Mucosa of rectum (tissue), 2 donors: Measurements from ENCODE around the gene GMPR2.

Experiments used
- H3K27ac ChIP-seq, 2 donors: one replicate each; pipeline ENCODE4 v1.7.0; 2013; ENCODE audit warnings: inconsistent platforms in 2 of 2, low read depth in 2 of 2, low read length in 2 of 2
- H3K27me3 ChIP-seq, 2 donors: one replicate each; pipeline ENCODE4 v1.7.0; 2013; ENCODE audit warnings: low read length in 2 of 2; ENCODE audit not compliant: control insufficient read depth in 2 of 2, insufficient read depth in 2 of 2
- H3K36me3 ChIP-seq, 2 donors: one replicate each; pipeline ENCODE4 v1.7.0; 2013; ENCODE audit warnings: low read length in 2 of 2; ENCODE audit not compliant: control insufficient read depth in 2 of 2, insufficient read depth in 2 of 2
- H3K4me1 ChIP-seq, 2 donors: one replicate each; pipeline ENCODE4 v1.7.0; 2013; ENCODE audit warnings: low read length in 2 of 2, mild to moderate bottlenecking in 1 of 2; ENCODE audit not compliant: control insufficient read depth in 2 of 2, insufficient read depth in 2 of 2
- H3K4me3 ChIP-seq, 2 donors: one replicate each; pipeline ENCODE4 v1.7.0; 2013; ENCODE audit warnings: low read length in 2 of 2
- H3K9ac ChIP-seq, 2 donors: one replicate each; pipeline ENCODE4 v1.7.0; 2013; ENCODE audit warnings: low read length in 2 of 2, low read depth in 1 of 2, mild to moderate bottlenecking in 1 of 2
- H3K9me3 ChIP-seq, 2 donors: one replicate each; pipeline ENCODE4 v1.7.0; 2013; ENCODE audit warnings: low read length in 2 of 2; ENCODE audit not compliant: control insufficient read depth in 2 of 2
- donor health status: healthy.
- donor health status: Normal muscosa, but diverticular disease.

Gene GMPR2

GRCh38 chr14:24231263-24232120, 1.2 kb upstream of the GMPR2 start:
- Histone ChIP-seq H3K9me3 (no peaks in the 10 kb centered on the region), H3K27me3 (no peaks in the 10 kb centered on the region), H3K4me3 (peak overlapping the region; percentile 98), H3K4me1 (peaks cover 18 to 19% of the 10 kb centered on the region in 2 donors), H3K27ac (peak overlapping the region; percentile 90 to 93), H3K36me3 (peaks cover 14 to 24% of the 10 kb centered on the region in 2 donors), H3K9ac (peak overlapping the region; percentile 59 to 96)

- peak within 1 kb of the TSS; percentile 90 to 93 for H3K27ac ChIP-seq
- peaks cover 18 to 19% of the 10 kb centered on the region in 2 donors for H3K4me1 ChIP-seq
- H3K9ac ChIP-seq: peak within 1 kb of the TSS; percentile 59 to 96
- no peaks in the 10 kb centered on the region for H3K9me3 ChIP-seq
- peak within 1 kb of the TSS; percentile 98 for H3K4me3 ChIP-seq
- peaks cover 20 to 28% of the 10 kb centered on the region in 2 donors for H3K36me3 ChIP-seq
- no peaks in the 10 kb centered on the region for H3K27me3 ChIP-seq
These were observed 546 bp upstream of the GMPR2 start, which contains the start of gene NEDD8 for GRCh38 chr14:24232121-24232644. TSS of gene NEDD8 (minus strand) at chr14:24232367. CDS start at chr14:24232267, 100 bp downstream.

GRCh38 chr14:24233538-24233866, 773 bp downstream of the GMPR2 start:
- Histone ChIP-seq H3K4me3 (peak overlapping the region; percentile 98), H3K27me3 (no peaks in the 10 kb centered on the region), H3K36me3 (peaks cover 33 to 34% of the 10 kb centered on the region in 2 donors), H3K4me1 (peaks cover 18 to 20% of the 10 kb centered on the region in 2 donors), H3K9me3 (no peaks in the 10 kb centered on the region), H3K9ac (no peak overlapping the region), H3K27ac (peak overlapping the region in 1 of 2 donors; percentile 90)

GRCh38 chr14:24234095-24235005, 1.6 kb downstream of the GMPR2 start:
- Histone ChIP-seq H3K4me1 (peaks cover 18 to 22% of the 10 kb centered on the region in 2 donors), H3K4me3 (no peak overlapping the region), H3K36me3 (peaks cover 36 to 42% of the 10 kb centered on the region in 2 donors), H3K9me3 (no peaks in the 10 kb centered on the region), H3K9ac (no peak overlapping the region), H3K27me3 (no peaks in the 10 kb centered on the region), H3K27ac (no peak overlapping the region)

GRCh38 chr14:24235804-24236688, 3.3 kb downstream of the GMPR2 start:
- H3K4me3 ChIP-seq: no peak overlapping the region
- H3K9me3 ChIP-seq: no peaks in the 10 kb centered on the region
- H3K27me3 ChIP-seq: no peaks in the 10 kb centered on the region
- peaks cover 28 to 30% of the 10 kb centered on the region in 2 donors for H3K4me1 ChIP-seq
- H3K9ac ChIP-seq: no peak overlapping the region
- peaks cover 52 to 59% of the 10 kb centered on the region in 2 donors for H3K36me3 ChIP-seq
- no peak overlapping the region for H3K27ac ChIP-seq

GRCh38 chr14:24236689-24237462, 4.1 kb downstream of the GMPR2 start:
- Histone ChIP-seq H3K27me3 (no peaks in the 10 kb centered on the region), H3K4me3 (no peak overlapping the region), H3K4me1 (peaks cover 26 to 30% of the 10 kb centered on the region in 2 donors), H3K9ac (no peak overlapping the region), H3K9me3 (no peaks in the 10 kb centered on the region), H3K36me3 (peaks cover 53 to 60% of the 10 kb centered on the region in 2 donors), H3K27ac (no peak overlapping the region)

GRCh38 chr14:24237463-24237955, 4.8 kb downstream of the GMPR2 start:
- H3K4me3 ChIP-seq: no peak overlapping the region

GRCh38 chr14:24238123-24238522, 5.4 kb downstream of the GMPR2 start:
- Histone ChIP-seq H3K27ac (no peak overlapping the region), H3K9ac (no peak overlapping the region), H3K4me3 (no peak overlapping the region), H3K4me1 (peaks cover 27 to 28% of the 10 kb centered on the region in 2 donors), H3K27me3 (no peaks in the 10 kb centered on the region), H3K36me3 (peaks cover 53 to 60% of the 10 kb centered on the region in 2 donors), H3K9me3 (no peaks in the 10 kb centered on the region)

More at GRCh38 chr14:24237463-24237955, 4.8 kb downstream of the GMPR2 start:
- Histone ChIP-seq H3K27me3 (no peaks in the 10 kb centered on the region), H3K9ac (no peak overlapping the region), H3K9me3 (no peaks in the 10 kb centered on the region), H3K36me3 (peaks cover 53 to 60% of the 10 kb centered on the region in 2 donors), H3K4me1 (peaks cover 28 to 30% of the 10 kb centered on the region in 2 donors), H3K27ac (no peak overlapping the region)
